Ammon's horn (tissue), 1 donor: ENCODE results near the gene COG1.

Experiments used
- DNase-seq: peaks from one replicate; pipeline ENCODE4 v3.0.0-alpha.2; 2016; ENCODE audit warnings: low spot score

COG1 gene

DNA sequence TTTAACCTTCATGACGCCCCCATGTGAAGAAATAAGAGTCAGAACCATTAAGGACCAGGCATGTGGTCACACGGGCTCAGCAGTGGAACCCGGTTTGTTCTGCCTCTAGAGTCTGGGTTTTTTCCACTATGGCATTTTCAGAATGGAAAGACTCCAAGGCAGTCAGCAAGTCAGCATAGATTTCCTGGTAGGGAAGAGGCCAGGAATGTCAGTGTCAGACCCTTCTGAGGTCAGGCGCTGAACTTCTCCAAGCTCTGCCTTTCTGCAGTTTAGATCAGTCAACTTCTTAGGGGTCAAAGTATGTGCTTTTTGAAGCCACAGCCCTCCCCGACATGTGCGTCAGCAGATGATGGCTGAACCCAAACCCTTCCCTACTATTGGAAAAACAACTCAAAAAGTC, 24.2 kb upstream of the COG1 start:
- no peak for DNase-seq

DNA sequence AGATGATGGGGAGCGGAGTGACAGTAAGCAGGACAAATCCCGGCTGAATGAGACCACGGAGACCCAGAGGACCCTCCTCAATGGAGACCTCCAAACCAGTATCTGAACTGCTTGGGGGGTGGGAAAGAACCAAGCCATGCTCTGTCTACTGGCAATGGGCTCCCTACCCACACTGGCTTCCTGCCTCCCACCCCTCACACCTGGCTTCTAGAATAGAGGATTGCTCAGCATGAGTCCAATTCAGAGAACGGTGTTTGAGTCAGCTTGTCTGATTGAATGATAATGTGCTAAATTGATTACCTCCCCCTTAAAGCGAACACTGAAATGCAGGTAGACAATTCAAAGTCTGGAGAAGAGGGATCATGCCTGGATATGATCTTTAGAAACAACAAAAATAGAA, 22.5 kb upstream of the COG1 start:
- no peak for DNase-seq

DNA sequence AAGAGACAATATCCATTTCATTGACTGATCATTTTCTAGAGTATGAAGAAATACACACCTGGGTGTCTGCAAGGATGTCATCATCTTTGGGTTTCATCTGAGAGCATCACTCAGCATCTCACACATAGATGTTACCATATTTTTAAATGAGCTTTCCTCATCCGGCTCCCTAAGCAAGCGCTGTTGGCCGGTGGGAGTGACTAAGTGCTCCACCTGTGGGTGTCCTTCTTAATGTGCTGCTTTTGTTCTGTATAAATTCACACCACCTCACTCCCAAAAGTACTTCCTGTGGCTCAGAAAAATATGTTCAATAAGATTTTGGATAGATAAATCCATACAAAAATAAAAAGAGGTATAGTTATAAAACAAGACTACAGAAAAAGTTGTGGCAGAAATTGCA, 20.6 kb upstream of the COG1 start:
- no peak for DNase-seq

DNA sequence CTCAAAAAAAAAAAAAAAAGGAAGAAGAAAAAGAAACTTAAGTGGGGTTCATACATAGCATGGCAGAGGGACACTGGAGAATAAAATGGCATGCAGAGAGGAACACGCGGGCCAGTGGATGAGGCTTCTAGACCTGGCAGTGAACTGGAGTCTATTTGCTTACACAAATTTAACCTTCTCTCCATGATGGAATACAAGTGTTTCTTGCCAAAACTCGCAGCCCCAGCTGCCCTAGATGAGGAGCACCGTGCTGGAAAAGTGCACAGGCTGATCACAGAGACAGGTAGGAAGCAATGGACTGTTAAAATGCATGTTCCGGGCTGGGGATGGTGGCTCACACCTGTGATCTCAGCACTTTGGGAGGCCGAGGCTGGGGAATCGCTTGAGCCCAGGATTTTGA, 18.7 kb upstream of the COG1 start:
- no peak for DNase-seq

DNA sequence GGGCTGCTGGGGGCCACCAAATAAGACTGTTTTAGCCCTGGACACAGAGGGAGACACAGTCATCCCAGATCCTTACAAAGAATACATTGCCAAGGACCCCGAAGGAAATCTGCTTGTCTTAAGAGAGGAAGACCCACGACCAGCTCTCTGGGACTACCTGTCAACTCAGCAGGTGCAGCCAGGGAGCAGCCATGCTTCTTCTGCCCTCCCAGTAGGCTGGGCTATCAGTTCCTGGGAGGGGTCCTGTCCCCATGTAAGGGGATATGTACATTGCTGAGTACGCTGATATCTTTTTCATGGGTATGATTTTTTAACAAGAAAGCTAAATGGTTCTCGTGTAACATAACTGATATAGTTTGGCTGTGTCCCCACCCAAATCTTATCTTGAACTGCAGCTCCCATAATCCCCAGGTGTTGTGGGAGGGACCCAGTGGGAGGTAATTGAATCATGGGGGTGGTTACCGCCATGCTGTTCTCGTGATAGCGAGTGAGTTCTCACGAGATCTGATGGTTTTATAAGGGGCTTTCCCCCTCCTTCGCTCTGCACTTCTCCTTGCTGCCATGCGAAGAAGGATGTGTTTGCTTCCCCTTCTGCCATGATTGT, 16.8 kb upstream of the COG1 start:
- DNase-seq = no peak

DNA sequence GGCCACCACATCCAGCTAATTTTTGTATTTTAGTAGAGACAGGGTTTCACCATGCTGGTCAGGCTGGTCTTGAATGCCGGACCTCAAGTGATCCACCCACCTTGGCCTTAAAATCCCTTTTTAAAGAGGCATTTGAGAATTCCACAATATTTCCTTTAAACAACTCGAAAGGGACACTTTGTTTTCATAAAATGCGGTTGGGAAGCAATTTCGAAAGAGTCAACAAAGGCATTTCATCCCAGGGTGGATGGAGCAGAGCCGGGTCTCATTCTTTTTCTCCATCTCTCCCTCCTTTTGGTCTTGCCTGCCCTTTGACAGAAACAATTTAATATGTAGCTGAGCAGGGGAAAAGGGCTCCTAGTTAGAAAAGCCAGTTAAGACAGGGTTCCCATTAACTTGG, 13.5 kb upstream of the COG1 start:
- no peak for DNase-seq

DNA sequence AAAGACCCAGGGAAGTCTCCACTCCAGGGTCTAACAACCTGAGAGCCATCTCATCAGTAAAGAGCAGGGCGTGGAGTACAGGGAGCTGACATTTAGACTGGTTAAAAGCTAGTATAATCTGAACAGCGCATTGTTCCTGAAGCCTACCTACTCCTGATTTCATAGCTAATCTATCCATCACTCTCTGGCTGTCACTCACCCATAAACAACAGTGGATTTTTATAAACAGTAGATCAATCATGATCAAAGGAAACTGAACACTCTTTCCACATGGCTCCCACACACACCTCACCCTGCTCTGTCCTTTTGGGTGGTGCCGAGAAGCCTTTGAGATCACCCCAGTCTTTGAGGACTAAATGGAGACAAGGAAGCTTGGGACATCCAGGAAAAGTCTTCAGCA, 13.0 kb upstream of the COG1 start:
- no peak for DNase-seq

DNA sequence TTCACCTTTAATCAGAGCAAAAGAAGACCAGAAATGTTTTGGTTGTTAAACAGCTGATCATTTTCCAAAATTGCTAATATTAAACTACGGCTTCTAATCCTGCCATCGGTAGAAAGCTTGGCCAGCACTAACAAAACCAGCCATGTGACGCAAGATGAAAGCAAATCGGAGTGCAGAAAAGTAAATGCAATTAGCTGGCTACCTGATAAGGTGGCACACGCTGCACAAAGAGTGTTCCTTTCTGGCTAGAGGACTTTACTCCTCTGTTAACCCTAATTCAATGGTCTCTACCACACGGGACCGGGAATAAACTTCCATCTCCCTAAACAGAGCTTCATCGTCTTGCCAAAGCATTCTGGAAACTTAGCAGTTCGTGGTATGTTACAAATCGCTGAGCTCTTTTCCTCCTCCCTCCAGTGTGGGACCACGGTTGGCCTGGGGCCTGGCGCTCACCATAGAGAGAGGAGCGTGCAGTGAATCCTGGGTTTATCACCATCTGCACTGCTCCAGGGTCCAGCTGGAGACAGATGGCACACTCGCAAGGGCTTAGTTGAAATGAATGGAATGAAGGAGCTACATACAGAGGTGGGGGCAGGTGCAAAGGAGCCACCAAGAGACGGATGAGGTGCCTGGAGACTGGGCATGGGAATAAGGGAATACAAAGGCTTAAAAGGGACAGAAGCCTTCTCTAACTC, 10.1 kb upstream of the COG1 start:
- DNase-seq = no peak

DNA sequence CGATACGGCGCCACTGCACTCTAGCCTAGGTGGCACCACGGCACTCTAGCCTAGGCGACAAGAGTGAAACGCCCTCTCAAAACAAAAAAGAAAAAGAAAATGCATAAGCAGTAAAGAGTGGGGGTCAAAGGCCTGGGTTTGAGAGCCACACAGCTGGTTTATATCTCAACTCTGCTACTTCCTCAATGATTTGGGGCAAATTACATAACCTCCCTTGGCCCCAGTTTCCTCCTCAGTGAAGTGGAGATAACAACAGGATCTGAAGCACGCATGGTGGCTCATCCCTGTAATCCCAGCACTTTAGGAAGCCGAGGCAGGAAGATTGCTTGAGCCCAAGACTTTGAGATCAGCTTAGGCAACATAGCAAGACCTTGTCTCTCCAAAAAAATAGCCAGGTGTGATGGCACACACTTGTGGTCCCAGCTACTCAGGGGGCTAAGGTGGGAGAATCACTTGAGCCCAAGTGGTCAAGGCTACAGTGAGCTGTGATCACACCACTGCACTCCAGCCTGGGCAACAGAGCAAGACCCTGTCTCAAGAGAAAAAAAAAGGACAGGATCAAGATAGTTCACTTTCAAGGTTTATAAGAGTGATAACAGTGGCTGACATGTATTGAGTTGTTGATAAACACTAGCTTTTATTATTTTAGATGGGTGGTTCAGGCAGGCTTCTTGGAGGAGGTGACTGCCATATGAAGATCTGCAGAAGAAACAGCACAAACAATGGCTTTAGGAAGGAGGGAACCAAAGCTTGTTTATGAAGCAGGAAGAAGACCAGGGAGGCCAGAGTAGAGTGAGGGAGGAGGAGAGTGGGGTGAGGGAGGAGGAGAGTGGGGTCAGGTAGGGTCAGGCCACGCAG, 8.5 kb upstream of the COG1 start:
- no peak for DNase-seq

DNA sequence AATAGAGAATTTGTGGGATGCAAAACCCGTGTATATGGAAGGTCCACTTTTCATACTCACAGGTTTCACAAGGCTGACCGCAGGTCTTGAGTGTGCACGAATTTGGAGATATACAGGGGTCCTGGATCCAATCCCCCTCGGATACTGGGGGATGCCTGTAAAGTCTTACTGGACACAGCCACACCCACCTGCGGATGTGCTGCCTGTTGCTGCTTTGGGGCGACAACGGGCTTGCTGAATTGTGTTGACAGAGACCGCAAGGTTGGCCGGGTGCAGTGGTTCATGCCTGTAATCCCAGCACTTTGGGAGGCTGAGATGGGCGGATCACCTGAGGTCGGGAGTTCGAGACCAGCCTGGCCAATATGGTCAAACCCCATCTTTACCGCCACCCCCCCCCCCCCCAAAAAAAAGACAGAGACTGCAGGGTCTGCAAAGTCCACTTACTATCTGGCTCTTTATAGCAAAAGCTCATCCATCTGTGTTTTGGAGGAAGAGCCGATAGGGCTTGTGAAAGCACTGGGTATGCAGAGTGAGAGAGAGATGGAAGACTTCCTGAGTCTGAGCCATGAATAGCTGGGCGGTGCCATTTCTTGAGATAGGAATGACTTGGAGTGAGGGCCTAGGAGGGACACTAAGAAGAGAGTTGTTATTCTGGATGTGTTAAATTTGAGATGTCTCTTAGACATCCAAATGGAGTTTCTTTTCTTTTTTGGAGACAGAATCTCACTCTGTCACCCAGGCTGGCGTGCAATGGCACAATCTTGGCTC, 6.4 kb upstream of the COG1 start:
- DNase-seq = no peak

DNA sequence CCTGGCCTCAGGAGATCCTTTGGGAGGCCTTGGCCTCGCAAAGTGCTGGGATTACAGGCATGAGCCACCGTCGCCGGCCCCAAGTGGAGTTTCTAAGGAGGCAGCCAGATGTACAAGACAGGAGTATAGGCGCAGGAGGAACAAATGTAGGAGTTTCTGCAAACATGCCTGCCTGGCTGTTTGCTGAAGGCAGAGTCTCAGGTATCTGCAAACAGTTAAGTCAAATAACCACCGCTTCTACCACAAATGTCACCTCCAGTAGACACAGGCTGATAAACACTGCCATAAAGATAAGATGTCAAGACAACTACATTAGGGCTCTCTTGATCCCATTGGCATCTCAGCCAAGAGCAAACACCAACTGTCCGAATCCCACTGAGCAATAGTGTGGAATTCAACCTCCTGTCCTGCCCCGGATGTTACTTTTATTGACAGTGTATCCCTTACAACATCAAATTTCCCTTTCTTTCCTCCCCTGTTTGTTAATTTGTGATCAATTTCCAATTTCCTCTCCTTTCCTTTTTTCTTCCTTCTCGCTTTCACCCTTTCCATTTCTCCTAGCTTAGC, 5.6 kb upstream of the COG1 start:
- DNase-seq = no peak

DNA sequence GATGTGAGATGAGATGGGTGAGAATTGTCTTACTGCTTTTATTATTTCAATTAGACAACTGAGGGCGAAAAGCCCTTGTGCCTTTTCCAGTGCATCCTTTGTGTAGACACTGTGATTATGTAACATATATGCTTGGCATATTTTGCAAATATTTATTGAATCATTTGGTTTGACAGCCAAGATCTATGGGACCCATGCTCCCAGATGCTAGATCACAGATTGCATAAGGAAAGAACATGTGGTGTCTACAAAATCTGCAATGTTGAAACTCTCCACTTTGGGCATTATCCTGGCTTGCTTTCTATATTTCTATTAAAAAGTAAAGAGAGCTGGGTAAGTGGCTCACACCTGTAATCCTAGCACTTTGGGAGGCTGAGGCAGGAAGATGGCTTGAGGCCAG, 4.8 kb upstream of the COG1 start:
- no peak for DNase-seq

DNA sequence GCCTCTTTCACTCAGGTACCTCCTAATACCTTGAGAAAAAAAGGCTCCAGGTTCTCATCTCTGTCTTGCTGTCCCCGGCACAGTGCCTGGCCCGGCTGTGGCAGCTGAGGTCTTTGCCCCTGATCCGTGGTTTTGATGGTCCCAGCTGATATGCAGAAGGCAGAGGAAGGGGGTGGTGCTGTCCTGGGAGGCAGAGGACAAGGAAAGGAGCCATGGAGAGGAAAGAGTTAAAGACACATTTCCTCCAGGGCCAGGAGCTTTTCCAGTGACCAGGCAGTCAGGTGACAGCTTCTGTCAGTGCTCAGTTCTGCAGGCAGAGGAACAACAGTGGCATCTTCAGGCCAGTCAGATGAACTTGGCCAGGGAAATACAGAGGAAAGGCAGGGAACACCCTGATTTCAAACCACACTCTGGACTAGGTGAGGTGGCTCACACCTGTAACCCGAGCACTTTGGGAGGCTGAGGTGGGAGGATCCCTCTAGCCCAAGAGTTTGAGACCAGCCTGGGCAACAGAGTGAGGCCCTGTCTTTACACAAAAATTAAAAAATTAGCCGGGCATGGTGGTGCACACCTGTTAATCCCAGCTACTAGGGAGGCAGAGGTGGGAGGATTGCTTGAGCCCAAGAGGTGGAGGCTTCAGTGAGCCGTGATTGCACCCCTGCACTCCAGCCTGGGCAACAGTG, 3.3 kb upstream of the COG1 start:
- peak; percentile 80 for DNase-seq

DNA sequence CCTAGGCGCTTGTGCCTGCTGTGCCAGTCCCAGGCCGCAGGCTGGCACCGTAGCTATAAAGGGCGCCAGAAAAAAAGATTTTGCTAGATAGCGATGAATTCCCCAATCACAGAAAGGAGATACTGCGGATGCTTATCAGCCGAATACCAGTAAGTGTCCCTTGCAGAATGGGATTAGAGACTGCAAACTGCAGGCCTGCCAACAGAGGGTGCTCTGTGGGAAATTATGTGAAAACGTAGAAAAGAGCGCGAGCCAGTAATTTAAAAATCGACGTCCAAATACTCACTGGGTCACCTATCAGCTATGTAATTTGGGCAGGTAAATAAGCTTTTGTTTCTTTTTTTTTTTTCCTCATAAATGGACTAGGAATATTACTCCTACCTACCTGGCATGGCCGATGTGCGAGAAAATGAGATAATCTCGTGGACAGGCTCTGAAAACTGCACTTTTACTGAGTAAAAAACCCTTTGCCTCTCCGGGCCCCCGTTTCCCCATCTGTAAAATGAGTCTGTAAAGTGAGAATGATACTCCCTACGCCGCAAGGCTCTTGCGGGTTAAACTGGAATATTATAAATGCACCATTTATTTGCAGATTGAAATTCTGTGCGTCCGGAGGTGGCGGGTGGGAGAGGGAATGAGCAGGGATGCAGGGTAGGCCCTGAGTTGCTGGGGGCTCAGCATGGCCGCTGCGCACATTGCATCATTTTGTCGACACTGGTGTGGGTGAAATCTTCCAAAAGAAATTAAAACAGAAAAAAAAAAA, 1.2 kb upstream of the COG1 start:
- peak; percentile 85 for DNase-seq

DNA sequence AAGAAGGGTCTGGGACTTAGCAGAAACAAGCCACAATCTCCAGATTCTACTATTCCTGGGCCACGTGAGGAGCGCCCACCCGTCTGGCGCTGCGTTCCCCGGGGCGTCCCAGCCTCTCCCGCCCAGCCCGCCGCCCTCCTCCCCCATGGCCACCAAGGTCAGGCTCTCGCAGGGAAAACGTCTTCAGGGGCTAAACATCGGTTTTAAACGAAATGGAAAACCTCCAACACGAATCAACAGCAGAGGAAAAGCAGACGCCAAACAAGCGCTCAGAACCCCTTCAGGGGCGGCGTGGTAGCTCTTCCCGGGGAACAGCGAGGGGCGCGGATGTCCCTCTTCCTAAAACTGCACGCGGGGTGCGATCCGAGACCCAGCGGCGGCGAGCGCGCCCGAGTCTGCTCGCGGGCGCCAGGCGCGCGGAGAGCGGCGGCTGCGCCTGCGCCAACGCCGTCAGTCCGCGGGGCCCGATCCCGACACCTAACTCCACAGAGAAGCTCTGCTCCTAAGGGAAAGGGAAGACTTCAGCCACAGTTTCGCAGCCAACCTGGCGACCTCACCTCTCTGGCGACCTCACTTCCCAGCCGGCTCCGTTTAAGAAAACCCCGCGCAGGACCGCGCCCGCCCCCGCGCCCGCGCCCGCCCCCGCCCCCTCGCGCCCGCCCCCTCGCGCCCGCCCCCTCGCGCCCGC, 505 bp upstream of the COG1 start:
- peak; percentile 75 for DNase-seq

DNA sequence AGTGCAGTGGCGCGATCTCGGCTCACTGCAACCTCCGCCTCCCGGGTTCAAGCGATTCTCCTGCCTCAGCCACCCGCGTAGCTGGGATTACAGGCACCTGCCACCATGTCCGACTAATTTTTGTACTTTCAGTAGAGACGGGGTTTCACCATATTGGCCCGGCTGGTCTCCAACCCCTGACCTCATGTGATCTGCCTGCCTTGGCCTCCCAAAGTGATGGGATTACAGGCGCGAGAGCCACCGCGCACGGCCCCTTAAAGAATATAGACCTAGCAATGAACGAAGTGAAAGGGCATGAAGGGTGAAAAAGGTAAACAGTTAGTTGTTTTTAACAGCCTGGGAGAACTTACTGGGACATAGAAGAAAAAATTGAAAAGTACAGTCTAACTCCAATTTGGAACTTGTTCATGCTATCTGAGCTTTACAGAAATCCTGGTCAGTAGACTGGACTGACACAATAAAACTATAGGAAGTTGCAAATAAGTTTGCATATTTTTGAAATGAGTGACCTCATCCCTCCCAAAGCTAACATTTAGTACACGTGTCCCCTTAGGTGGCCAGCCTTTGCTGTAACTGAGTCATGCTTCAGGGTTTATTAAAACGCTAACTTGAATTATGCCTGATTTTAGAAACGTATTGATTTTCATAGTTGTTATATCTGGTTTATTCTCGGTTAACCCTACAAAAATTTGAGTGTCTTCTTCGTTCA, 1.8 kb downstream of the COG1 start:
- DNase-seq = no peak

DNA sequence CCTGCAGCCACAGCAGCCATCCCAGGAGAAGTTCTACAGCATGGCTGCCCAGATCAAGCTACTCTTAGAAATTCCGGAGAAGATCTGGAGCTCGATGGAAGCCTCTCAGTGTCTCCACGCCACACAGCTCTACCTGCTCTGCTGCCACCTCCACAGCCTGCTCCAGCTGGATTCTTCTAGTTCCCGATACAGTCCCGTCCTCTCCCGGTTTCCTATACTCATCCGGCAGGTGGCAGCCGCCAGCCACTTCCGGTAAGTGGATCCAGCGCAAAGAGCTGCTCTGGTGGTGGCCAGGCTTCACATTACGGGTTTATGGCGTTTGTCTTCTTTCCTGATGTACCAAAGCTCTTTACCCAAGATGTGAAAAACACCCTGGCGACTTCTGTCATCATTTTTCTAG, 3.6 kb downstream of the COG1 start:
- peak; percentile 39 for DNase-seq

DNA sequence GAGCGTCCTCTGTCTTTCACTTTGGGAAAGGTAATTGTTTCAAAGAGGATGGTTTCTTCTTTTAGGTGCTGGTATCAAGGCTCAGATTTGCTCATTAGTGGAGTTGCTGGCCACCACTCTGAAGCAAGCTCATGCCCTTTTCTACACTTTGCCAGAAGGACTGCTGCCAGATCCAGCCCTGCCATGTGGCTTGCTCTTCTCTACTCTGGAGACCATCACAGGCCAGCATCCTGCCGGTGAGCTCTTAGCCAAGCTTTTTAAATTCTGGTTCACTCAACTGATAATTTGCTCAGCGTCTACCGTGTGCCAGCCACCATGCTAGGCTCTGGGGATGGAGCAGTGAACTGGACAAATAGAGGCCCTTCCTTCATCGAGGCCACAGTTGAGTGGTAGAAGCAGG, 4.3 kb downstream of the COG1 start:
- no peak for DNase-seq

DNA sequence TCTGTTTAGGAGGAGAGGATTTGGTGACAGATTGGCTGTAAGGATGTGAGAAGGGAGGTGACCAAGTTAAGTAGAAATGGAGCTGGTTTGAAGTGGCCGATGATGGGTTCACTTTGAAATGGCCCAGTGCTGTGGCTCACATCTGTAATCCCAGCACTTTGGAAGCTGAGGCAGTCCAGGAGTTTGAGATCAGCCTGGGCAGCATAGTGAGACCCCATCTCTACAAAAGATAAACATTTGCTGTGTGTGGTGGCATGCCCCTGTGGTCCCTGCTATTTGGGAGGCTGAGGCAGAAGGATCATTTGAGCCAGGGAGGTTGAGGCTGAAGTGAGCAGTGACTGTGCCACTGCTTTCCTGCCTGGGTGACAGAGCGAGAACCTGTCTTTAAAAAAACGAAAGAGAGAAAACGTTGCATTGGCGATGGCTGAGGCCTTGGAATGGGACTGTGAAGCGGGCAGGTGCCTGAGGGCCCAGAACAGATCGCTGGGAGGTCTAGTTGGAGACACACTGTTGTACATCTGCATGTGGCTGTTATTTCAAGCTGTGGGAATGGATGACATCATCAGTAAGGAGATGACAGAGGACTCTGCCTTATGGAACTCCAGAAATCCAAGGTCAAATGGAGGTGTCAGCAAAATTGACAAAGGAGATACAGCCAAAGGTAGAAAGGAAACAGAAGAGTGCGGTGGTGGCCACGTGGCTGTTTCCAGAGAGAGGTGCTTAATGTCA, 5.5 kb downstream of the COG1 start:
- DNase-seq = no peak
